Duodenal mucosa (tissue), 2 donors: ENCODE results near the gene CACNA1D.

Experiments used
- H3K27ac ChIP-seq: one replicate; pipeline ENCODE4 v1.7.0; 2013; ENCODE audit warnings: low read depth, low read length
- H3K27me3 ChIP-seq, 2 donors: one replicate each; pipeline ENCODE4 v1.7.0; 2013; ENCODE audit warnings: low read length in 2 of 2, control low read depth in 1 of 2; ENCODE audit not compliant: insufficient read depth in 2 of 2, control insufficient read depth in 1 of 2
- H3K36me3 ChIP-seq, 2 donors: one replicate each; pipeline ENCODE4 v1.7.0; 2013; ENCODE audit warnings: low read length in 2 of 2, control low read depth in 1 of 2; ENCODE audit not compliant: insufficient read depth in 2 of 2, control insufficient read depth in 1 of 2
- H3K4me1 ChIP-seq, 2 donors: one replicate each; pipeline ENCODE4 v1.7.0; 2013; ENCODE audit warnings: low read length in 2 of 2, control low read depth in 1 of 2; ENCODE audit not compliant: insufficient read depth in 2 of 2, control insufficient read depth in 1 of 2
- H3K4me3 ChIP-seq, 2 donors: one replicate each; pipeline ENCODE4 v1.7.0; 2013; ENCODE audit warnings: low read length in 2 of 2, low read depth in 1 of 2
- H3K9ac ChIP-seq, 2 donors: one replicate each; pipeline ENCODE4 v1.7.0; 2013; ENCODE audit warnings: low read length in 2 of 2, low read depth in 1 of 2
- H3K9me3 ChIP-seq, 2 donors: one replicate each; pipeline ENCODE4 v1.7.0; 2013; ENCODE audit warnings: low read length in 2 of 2, control low read depth in 1 of 2; ENCODE audit not compliant: control insufficient read depth in 1 of 2

CACNA1D gene

GRCh38 chr3:53524566-53524965 lies 30.2 kb downstream of the CACNA1D start:
- Histone ChIP-seq H3K4me3 (no peak overlapping the region), H3K36me3 (no peaks in the 10 kb centered on the region), H3K27me3 (peaks cover 0 to 2% of the 10 kb centered on the region in 2 donors), H3K27ac (no peak overlapping the region), H3K9me3 (no peaks in the 10 kb centered on the region), H3K9ac (no peak overlapping the region), H3K4me1 (peaks cover 5 to 13% of the 10 kb centered on the region in 2 donors)

GRCh38 chr3:53525765-53526703 lies 31.6 kb downstream of the CACNA1D start:
- H3K4me3 ChIP-seq, result no peak overlapping the region
- peaks cover 5 to 13% of the 10 kb centered on the region in 2 donors for H3K4me1 ChIP-seq

GRCh38 chr3:53526704-53527055 lies 32.3 kb downstream of the CACNA1D start:
- Histone ChIP-seq H3K36me3 (no peaks in the 10 kb centered on the region), H3K9ac (no peak overlapping the region), H3K27ac (no peak overlapping the region), H3K9me3 (no peaks in the 10 kb centered on the region), H3K4me3 (no peak overlapping the region), H3K4me1 (peaks cover 5 to 13% of the 10 kb centered on the region in 2 donors), H3K27me3 (peaks cover 0 to 2% of the 10 kb centered on the region in 2 donors)

More at GRCh38 chr3:53525765-53526703, 31.6 kb downstream of the CACNA1D start:
- Histone ChIP-seq H3K27me3 (peaks cover 0 to 2% of the 10 kb centered on the region in 2 donors), H3K36me3 (no peaks in the 10 kb centered on the region), H3K9ac (no peak overlapping the region), H3K9me3 (no peaks in the 10 kb centered on the region), H3K27ac (no peak overlapping the region)

- no peaks in the 10 kb centered on the region for H3K27me3 ChIP-seq
- H3K4me3 ChIP-seq, result no peak overlapping the region
- H3K27ac ChIP-seq, result no peak overlapping the region
- H3K9ac ChIP-seq, result no peak overlapping the region
- peaks cover 5 to 13% of the 10 kb centered on the region in 2 donors for H3K4me1 ChIP-seq
- no peaks in the 10 kb centered on the region for H3K9me3 ChIP-seq
- H3K36me3 ChIP-seq, result no peaks in the 10 kb centered on the region
These were observed 35.8 kb downstream of the CACNA1D start for GRCh38 chr3:53530205-53530604.

GRCh38 chr3:53531749-53532148 lies 37.3 kb downstream of the CACNA1D start:
- Histone ChIP-seq H3K27me3 (no peaks in the 10 kb centered on the region), H3K36me3 (no peaks in the 10 kb centered on the region), H3K4me3 (no peak overlapping the region), H3K4me1 (peaks cover 0 to 2% of the 10 kb centered on the region in 2 donors), H3K9me3 (no peaks in the 10 kb centered on the region), H3K9ac (no peak overlapping the region), H3K27ac (no peak overlapping the region)

GRCh38 chr3:53533472-53533871 lies 39.1 kb downstream of the CACNA1D start:
- H3K27me3 ChIP-seq, result no peaks in the 10 kb centered on the region
- no peaks in the 10 kb centered on the region for H3K9me3 ChIP-seq
- no peaks in the 10 kb centered on the region for H3K4me1 ChIP-seq
- H3K36me3 ChIP-seq, result no peaks in the 10 kb centered on the region
- H3K4me3 ChIP-seq, result no peak overlapping the region
- H3K9ac ChIP-seq, result no peak overlapping the region
- H3K27ac ChIP-seq, result no peak overlapping the region

- no peak overlapping the region for H3K4me3 ChIP-seq
- no peaks in the 10 kb centered on the region for H3K9me3 ChIP-seq
- no peaks in the 10 kb centered on the region for H3K36me3 ChIP-seq
- H3K27ac ChIP-seq, result no peak overlapping the region
- no peak overlapping the region for H3K9ac ChIP-seq
- H3K27me3 ChIP-seq, result no peaks in the 10 kb centered on the region
- no peaks in the 10 kb centered on the region for H3K4me1 ChIP-seq
These were observed 39.8 kb downstream of the CACNA1D start for GRCh38 chr3:53534216-53534615.

- Histone ChIP-seq H3K36me3 (no peaks in the 10 kb centered on the region), H3K9me3 (no peaks in the 10 kb centered on the region), H3K27me3 (no peaks in the 10 kb centered on the region), H3K4me1 (no peaks in the 10 kb centered on the region), H3K9ac (no peak overlapping the region), H3K27ac (no peak overlapping the region), H3K4me3 (no peak overlapping the region)
These were observed 40.4 kb downstream of the CACNA1D start for GRCh38 chr3:53534676-53535400.

GRCh38 chr3:53536282-53536681 lies 41.9 kb downstream of the CACNA1D start:
- Histone ChIP-seq H3K4me1 (no peaks in the 10 kb centered on the region), H3K27me3 (peaks cover 0 to 2% of the 10 kb centered on the region in 2 donors), H3K27ac (no peak overlapping the region), H3K36me3 (no peaks in the 10 kb centered on the region), H3K4me3 (no peak overlapping the region), H3K9ac (no peak overlapping the region), H3K9me3 (no peaks in the 10 kb centered on the region)

- no peaks in the 10 kb centered on the region for H3K9me3 ChIP-seq
- H3K36me3 ChIP-seq, result no peaks in the 10 kb centered on the region
- H3K27ac ChIP-seq, result no peak overlapping the region
- no peaks in the 10 kb centered on the region for H3K4me1 ChIP-seq
- no peak overlapping the region for H3K4me3 ChIP-seq
- no peak overlapping the region for H3K9ac ChIP-seq
- peaks cover 0 to 4% of the 10 kb centered on the region in 2 donors for H3K27me3 ChIP-seq
These were observed 49.9 kb downstream of the CACNA1D start for GRCh38 chr3:53544357-53544756.
